ENCODE data around the gene NIT1.

GRCh38 chr1:161085165-161085564 is 32.7 kb upstream of the NIT1 start:
- TF ChIP-seq, protein P1, sequence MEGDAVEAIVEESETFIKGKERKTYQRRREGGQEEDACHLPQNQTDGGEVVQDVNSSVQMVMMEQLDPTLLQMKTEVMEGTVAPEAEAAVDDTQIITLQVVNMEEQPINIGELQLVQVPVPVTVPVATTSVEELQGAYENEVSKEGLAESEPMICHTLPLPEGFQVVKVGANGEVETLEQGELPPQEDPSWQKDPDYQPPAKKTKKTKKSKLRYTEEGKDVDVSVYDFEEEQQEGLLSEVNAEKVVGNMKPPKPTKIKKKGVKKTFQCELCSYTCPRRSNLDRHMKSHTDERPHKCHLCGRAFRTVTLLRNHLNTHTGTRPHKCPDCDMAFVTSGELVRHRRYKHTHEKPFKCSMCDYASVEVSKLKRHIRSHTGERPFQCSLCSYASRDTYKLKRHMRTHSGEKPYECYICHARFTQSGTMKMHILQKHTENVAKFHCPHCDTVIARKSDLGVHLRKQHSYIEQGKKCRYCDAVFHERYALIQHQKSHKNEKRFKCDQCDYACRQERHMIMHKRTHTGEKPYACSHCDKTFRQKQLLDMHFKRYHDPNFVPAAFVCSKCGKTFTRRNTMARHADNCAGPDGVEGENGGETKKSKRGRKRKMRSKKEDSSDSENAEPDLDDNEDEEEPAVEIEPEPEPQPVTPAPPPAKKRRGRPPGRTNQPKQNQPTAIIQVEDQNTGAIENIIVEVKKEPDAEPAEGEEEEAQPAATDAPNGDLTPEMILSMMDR (conservative IDR thresholded peaks at IDR 0.05), result no peak
- TF ChIP-seq ZFX (IDR thresholded peaks at IDR 0.05), result no peak

Measured in C4-2B (cell line).